Stimulated activated CD4-positive, alpha-beta T cell treated with anti-CD3 and anti-CD28 coated beads, TNF-alpha, amount 100 ng/mL, for 24 hours (primary cell): ENCODE results near the gene NIPBL.
"Not testable (repeated sequence)": the region's sequence is repeated elsewhere in the genome, so short reads cannot be mapped to it uniquely, and the experiment has no call there.

ENCODE experiments used
- DNase-seq, 3 experiments: peaks; one replicate each; pipeline ENCODE4 v3.0.0-alpha.2; 2020; ENCODE audit warnings: low read depth in 3 of 3

The NIPBL gene

DNA sequence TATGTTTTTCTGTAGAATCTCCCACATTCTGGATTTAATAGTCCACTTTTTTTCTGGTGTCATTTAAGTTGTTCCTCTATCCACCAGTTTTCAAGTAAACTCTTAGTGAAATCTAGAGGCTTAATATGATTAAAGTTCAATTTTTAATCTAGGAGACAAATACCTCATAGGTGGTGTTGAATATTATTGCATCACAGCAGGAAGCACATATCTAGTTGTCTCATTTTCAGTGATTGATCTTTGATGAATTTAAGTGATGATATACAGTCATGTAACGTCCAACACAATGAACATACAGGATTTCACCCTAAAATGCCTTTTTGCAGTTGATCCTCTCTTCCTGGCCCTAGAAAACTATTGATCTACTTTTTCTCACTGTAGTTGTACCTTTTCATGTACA is 152.3 kb downstream of the NIPBL start:
- no peak for DNase-seq

DNA sequence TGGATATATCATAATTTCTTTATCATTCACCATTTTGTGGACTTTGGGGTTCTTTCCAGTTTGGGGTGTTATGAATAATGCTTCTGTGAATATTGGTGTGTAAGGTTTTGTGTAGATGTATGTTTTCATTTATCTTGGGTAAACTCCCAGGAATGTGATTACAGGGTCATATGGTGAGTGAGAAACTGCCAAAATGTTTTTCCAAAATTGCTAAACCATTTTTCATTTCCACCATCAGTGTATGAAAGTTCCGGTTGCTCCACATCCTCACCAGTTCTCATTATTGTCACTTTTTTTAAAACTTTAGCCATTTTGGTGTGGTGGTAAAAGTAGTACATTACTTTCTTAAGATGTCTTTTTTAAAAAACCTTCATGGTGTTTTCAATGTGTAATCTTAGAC is 152.9 kb downstream of the NIPBL start:
- DNase-seq, result no peak

DNA sequence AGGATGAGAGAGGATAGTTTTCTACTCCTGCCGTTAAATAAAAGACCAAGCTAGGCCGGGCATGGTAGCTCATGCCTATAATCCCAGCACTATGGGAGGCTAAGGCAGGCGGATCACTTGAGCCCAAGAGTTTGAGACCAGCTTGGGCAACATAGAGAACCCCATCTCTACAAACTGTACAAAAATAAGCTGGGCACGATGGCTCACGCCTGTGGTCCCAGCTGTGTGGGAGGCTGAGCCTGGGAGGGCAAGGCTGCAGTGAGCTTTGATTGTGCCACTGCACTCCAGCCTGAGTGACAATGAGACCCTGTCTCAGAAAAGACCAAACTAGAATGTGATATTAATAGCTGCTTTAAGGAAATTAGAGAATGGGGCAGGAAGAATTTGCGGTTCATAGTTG is 158.4 kb downstream of the NIPBL start:
- DNase-seq, result no peak

DNA sequence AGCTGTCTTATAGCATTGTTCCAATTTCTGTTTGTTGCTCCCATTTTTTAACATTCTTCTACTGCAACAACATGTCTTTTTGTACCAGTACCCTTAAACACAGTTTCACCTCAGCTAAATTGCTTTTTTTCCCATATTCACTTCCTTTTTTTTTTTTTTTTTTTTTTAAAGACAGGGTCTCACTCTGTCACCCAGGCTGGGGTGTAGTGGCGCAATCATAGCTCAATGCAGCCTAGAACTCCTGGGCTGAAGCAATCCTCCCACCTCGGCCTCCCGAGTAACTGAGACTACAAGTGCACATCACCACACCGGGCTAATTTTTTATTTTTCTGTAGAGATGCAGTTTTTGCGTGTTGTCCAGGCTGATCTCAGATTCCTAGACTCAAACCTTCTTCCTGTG is 161.3 kb downstream of the NIPBL start:
- DNase-seq, result no peak

DNA sequence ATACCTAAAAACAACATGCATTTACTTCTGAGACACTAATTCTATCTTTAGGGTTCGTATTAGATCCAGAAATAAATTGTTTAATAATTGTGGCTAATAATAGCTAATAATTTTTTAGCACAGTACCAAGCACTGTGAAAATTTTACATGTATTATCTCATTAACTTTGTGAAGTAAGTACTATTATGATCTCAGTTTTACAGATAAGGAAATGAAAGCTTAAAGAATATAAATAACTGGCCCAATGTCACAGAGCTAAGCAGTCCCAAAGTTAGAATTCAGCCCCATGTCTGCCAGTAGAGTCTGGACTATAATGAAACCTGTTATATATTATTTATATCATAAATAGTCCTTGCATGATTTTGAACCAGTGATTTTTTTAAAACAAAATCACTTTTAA is 163.3 kb downstream of the NIPBL start:
- no peak for DNase-seq

DNA sequence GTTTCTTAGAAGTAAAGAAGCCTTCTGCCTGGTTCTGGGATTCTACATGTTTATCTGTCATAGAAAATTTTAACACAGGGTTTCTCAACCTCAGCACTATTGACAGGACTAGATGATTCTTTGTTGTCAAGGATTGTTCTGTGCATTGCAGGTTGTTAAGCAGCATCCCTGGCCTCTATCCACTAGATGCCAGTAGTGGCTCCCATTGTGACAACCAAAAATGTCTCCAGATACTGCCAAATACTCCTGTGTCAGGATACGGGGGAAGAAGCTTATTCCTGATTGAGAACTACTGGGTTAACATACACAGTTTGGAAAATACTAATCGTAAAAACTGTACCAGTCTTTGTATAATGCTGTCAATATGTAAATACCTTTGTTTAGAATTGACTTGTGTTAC is 167.1 kb downstream of the NIPBL start:
- no peak for DNase-seq

DNA sequence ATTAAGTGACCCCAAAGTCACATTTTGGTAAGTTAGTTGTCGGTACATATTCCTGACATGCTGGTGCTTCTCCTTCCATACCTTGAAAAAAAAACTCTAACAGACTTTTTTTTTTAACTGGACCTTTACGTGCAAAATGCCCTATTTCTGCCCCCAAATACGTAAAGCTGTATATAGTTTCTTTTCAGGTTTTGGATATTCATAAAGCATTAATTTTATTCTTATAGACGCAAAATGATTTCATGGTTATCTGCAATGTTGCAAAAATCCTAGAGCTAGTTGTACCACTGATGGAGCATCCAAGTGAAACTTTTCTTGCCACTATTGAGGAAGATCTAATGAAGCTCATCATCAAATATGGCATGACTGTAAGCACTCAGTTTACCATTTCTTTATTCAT is 167.6 kb downstream of the NIPBL start:
- DNase-seq, result no peak

DNA sequence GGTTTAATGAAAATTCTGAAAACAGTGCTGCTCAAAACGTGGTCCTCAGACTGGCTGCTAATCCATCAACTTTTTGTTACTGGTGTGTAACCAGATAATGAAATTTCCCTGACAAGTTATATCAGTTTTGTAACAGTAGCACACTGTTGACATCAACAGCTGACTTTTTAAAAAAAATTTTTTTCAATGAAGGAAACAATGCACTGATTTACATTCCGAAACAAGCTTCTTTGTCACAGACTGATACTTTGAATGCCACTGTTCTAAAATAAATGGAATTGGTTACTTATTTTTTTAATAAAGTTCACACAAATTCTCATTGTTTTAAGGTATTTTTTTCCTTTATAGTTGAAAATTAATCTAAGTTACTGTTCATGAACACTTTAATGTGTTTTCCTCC is 169.1 kb downstream of the NIPBL start:
- no peak for DNase-seq

DNA sequence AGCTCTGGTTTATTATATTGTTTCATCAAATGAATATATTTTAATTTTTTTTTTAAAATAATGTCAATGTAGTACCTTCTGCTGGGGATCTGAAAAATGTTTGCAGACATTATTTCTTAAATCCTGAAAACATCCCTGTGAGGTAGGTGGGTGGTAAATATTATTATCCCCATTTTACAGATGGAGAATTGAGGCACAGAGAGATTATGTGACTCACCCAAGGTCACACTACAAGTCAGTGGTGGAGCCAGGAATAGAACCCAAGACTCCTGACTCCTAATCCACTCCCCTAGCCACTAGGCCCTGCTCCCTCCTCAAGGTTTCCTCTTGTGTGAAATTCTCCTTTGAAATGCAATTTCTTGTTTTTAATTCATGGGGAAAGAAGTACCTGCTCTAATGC is 171.4 kb downstream of the NIPBL start:
- DNase-seq, result no peak

DNA sequence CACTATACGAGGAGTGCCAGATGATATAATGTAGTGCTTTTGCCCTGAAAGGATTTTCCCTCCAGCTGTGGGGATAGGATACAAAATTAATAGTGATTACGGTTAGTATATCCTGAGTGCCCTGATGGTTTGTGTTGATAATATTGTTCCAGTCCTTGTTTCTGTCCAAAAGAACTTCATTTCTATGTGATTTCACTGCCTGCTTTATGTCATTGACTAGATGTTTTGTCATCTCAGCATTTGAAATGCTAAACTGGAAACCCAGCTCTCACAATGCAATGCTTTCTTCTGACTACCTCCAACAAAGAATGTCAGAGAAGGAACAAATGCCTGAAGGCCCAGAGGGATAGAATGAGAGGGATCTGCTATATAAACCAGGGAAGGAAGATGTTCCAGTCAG is 177.8 kb downstream of the NIPBL start:
- no peak for DNase-seq

DNA sequence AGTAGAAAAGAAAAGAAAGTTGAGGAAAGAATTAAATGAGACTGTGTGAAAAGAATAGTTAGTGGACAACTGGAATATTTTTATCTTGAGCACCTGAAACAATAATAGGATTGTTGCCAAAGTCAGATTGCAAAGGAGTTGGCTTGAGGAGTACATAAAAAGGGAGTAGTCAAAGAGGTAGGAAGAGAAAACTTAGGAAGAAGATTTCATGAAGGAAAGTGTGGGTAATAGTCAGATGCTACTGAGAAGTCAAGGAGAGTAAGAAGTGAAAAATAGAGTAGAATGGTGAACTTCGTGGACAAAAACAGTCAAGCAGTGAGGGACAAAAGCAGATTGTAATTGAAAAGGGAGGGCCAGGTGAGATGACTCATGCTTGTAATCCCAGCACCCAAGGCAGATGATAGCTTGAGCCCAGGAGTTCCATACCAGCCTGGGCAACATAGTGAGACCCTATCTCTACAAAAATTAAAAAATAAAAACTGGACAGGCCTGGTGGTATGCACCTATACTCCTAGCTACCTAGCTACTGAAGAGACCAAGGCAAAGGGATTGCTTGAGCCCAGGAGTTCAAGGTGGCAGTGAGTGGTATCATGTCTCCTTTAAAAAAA is 178.9 kb downstream of the NIPBL start:
- no peak for DNase-seq

DNA sequence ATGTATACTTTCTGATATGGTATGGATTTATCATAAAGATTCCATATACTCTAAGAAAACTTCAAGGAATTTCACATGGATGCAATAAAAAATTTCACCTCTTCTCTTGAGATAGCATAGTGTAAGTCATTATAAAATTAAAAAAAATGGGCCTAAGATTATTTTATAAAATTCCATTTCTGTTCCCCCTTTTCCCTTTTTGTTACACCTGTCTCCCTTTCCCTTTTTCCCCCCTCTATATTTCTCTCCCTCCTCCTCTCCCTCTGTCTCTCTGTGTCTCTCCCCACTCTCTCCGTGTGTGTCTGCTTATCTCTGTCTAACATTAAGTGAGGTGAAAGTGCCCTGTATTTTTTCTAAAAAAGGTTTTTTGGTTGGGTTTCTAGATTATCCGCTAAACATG is 180.2 kb downstream of the NIPBL start:
- no peak for DNase-seq

DNA sequence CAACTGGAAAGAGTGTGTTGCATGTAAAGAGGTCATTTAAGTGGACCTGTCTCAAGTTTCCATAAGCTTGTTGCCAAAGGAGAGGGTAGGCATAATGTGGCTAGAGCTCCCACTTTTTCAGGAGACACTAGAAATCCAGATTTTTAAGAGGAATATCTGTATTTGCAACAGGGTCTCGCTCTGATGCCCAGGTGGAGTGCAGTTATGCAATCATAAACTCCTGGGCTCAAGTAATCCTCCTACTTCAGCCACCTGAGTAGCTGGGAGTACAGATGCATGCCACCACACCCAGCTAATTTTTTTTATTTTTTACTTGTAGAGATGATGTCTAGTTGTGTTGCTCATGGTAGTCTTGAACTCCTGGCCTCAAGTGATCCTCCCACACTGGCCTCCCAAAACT is 183.5 kb downstream of the NIPBL start:
- no peak for DNase-seq

DNA sequence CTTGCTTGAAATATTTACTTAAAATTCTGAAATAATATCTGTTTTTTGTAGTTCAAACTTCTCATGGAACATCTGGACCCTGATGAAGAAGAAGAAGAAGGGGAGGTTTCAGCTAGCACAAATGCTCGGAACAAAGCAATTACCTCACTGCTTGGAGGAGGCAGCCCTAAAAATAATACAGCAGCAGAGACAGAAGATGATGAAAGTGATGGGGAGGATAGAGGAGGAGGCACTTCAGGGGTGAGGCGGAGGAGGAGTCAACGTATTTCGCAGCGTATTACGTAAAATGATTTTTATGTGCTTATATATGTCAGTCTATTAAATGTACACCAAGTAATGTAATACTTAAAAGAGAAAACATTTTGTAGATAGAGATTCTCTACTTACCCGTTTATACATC is 187.2 kb downstream of the NIPBL start:
- no peak for DNase-seq

DNA sequence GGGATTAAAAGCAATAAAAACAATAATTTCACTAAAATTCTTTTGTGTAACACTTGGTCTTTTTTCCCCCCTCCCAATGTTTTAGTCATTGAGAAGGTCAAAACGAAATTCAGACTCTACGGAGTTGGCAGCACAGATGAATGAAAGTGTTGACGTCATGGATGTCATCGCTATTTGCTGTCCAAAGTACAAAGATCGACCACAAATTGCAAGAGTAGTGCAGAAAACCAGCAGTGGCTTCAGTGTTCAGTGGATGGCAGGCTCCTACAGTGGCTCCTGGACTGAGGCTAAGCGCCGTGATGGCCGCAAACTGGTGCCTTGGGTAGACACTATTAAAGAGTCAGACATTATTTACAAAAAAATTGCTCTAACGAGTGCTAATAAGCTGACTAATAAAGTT is 187.9 kb downstream of the NIPBL start:
- DNase-seq, result no peak

DNA sequence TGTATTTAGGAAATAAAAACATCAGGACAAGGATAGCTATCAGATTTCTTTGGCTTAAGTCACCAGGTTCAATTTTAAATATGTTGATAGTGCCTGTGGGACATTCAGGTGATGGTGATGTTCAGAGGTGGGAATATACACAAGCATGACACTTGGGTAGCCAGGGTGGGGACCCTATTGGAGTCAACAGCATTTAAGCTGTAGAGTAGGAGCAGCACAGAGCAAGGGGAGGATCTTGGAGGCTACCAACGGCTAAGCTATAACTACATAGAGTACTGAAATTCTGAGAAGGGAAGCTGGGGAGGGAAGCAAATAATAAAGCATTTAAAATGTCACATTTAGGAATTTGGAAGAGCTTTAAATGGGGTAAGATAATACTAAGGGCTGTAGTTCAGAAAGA is 194.9 kb downstream of the NIPBL start:
- no peak for DNase-seq

DNA sequence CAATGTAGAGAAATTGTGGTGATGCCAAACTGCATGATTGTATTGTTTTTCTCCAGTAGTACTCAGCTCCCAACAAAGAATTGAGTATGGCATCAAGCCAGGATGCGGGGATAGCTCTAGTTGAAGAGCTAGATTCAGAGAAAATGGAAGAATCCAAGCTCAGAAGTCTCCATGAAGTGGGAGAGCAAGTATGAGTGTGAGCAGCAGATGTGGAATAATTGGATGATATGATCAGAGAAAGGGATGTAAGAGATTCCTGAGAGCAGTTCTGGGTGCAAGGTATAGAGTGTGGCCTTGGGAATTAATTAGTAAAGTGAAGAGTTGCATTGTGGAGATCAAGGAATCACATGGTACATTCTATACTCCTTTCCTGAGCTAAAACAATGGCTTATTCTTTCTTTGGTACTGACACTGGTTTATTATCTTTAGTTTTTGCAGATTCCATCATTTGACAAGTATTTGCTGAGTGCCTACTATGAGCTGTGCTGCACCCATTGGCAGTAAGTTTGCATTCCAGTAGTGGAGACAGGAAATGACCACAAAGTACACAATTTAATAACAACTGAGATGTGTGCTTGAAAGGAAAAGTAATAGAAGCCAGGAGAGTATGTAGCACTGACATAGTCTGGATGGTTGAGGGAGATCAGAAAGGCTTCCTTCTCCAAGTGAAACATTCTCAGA is 195.5 kb downstream of the NIPBL start:
- no peak for DNase-seq

DNA sequence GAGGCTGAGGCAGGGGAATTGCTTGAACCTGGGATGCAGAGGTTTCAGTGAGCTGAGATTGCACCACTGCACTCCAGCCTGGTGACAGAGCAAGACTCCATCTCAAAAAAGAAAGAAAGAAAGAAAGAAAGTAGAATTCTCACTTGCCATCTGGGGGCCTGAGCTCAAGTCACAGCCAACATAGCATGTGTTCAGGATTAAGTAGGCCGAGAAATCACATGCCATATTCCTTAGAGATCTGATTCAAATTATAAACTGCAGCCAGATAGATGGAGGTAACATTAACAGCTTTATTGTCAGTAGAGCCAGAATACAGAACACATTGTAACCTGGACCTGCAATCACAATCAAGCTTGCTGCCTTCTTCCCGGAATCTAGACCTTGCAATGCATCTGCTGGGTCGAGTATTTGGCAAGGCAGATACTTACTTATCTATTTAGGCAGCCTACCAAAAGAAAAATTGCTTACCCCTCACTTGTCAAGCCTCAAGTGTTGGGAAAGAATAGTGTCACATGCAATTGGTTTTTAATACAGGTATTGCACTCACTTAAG is 198.9 kb downstream of the NIPBL start:
- DNase-seq, result no peak

DNA sequence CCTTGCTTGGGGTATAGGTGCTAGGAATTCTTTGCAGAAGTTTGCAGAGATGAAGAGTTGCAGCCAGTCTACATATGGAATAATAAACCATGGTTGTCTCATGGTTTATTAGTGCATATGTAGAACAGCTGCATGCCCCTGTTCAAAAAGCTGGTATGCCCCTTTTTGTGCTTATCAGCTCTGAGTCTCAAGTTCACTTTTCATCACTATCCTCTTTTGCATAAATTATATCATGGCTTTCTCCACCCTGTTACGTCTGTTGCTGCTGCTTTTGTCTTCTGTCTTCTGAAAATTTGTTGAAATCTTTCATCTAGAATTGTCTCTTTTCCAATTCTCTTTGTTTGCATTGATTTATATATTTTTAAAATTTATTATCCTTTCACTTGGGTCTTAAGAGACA is 200.6 kb downstream of the NIPBL start:
- DNase-seq, result no peak

DNA sequence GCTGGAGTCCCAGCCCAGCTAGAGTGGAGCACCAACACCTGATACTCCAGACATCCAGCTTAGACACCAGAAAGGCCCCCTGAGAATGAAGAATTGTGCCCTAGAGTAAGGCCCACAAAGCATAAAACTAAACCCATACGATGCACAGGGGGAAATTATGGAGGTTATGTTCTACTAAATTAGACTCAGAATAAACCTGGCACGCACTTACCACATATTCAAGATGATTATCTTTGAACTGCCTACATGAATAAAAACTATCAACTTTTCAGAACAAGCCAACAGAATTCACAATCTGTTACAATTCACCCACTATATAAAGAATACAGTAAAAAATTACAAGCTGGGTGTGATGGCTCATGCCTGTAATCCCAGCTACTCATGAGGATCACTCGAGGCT is 204.1 kb downstream of the NIPBL start:
- no peak for DNase-seq

DNA sequence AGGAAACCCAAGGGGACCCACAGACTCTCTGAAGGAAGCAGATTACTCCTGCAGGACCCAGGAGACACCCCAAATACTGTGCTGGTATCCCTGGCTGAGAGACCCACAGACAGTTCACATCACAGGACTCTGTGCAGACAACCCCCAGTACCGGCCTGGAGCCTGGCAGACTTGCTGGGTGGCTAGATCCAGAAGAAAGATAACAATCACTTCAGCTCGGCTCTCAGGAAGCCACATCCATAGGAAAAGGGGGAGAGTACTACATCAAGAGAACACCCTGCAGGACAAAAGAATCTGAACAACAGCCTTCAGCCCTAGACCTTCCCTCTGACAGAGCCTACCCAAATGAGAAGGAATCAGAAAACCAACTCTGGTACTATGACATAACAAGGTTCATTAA is 206.4 kb downstream of the NIPBL start:
- not testable (repeated sequence) for DNase-seq

DNA sequence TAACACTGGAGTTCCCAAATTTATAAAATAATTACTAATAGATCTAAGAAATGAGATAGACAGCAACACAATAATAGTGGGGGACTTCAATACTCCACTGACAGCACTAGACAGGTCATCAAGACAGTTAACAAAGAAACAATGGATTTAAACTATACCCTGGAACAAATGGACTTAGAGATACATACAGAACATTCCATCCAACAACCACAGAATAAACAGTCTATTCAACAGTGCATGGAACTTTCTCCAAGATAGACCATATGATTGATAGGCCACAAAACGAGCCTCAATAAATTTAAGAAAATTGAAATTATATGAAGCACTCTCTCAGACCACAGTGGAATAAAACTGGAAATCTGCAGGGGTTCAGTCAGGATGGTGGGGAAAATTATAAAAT is 209.5 kb downstream of the NIPBL start:
- not testable (repeated sequence) for DNase-seq

DNA sequence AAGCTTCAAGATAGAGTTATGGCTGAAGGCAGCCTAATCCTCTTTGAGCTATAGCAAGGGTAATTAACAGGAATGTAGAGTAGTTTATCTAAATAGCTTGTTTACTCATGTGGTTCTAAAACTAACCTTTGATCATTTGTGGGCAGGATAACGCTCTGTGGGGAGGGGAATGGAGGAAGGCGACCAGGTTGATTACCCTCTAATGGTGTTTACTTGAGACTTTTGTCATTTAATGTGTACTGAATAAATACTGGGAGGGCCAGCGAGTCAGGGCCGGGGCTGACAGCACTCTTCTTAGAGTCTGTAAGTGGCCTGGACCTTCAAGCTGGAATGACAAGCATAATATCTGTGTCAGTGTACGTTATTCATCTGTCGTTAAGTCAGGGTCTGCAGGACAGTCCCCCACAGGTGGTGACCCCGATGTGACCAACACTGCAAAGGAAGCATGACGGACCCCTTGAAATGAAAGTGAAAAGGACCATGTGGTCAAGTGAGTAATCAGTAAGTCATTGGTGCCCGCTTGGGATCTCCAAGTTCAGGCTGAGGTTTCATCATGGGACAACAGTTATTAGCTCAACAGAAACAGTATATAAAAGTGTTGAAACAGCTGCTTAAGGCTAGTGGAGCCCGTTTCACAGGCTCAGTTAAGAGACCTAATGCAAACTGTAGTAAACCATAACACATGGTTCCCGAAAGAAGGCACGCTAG is 210.1 kb downstream of the NIPBL start:
- DNase-seq, result no peak
